ENCODE measurements around the gene CDADC1. TPM values are rescaled to one million over a fixed set of nuclear protein-coding genes. Genes with fewer than 3 reads are reported as not detected.

CDADC1 gene
- total and polyA plus RNA-seq, 7 experiments from 2014 or later: 9.2 to 21.3 (median 12.8) TPM

GRCh38 chr13:49213997-49214916, 33.5 kb upstream of the CDADC1 start:
- POLR2A ChIA-PET: interaction anchor here (0.7 to 2.5 kb wide), 2 partner anchors 9 to 238 kb away, joined by 4 to 8 read pairs; partner anchors contain the start of gene FNDC3A

GRCh38 chr13:49214917-49215376, 32.8 kb upstream of the CDADC1 start:
- peaks cover 16 to 27% (median 19%) of the 10 kb centered on the region in 7 donors for H3K4me1 Mint-ChIP-seq
- intact Hi-C loops (cut with micrococcal nuclease): loop anchor here in 1 of 2 donors (1.0 to 2.0 kb wide), 2 partner anchors 32 to 66 kb away; partner anchors contain the start of gene CDADC1
- Histone ChIP-seq H3K27ac (ENCODE audit: low read depth, low read length) (no peak overlapping the region), H3K9me3 (ENCODE audit: control insufficient read depth in 2 of 3, low read length in 3 of 3) (no peaks in the 10 kb centered on the region), H3K4me1 (ENCODE audit: control insufficient read depth in 2 of 2, insufficient read depth in 2 of 2, low read length in 2 of 2) (peaks cover 6 to 8% of the 10 kb centered on the region in 2 donors), H3K36me3 (ENCODE audit: control insufficient read depth in 2 of 3, insufficient read depth in 3 of 3, low read length in 3 of 3) (no peaks in the 10 kb centered on the region), H3K4me3 (ENCODE audit: low read length) (no peak overlapping the region), H3K27me3 (ENCODE audit: control insufficient read depth in 2 of 2, insufficient read depth in 2 of 2, low read length in 2 of 2) (peaks cover 3 to 6% of the 10 kb centered on the region in 2 donors)
- peak; percentile 88 for ATAC-seq
- ChIA-PET POLR2A (interaction anchor here (0.7 to 2.5 kb wide), 2 partner anchors 9 to 239 kb away, joined by 4 to 8 read pairs; partner anchors contain the start of gene FNDC3A), CTCF (interaction anchor here (0.7 to 1.0 kb wide), 3 partner anchors 33 to 103 kb away, joined by 3 to 4 read pairs (median 3); no protein-coding TSS in a partner anchor)
- peaks cover 0 to 15% (median 2%) of the 10 kb centered on the region in 11 donors for H3K9me3 Mint-ChIP-seq
- H3K27ac Mint-ChIP-seq: peak overlapping the region in 6 of 9 donors; percentile 22 to 71 (median 57)
- DNase-seq: peak in 7 of 9 donors; percentile 28 to 54 (median 49)
- peak overlapping the region in 7 of 10 donors; percentile 5 to 62 (median 34) for H3K4me3 Mint-ChIP-seq
- peaks cover 30 to 35% (median 31%) of the 10 kb centered on the region in 5 donors for H3K27me3 Mint-ChIP-seq
- H3K36me3 Mint-ChIP-seq: peaks cover 10 to 16% (median 14%) of the 10 kb centered on the region in 5 donors

More at GRCh38 chr13:49213997-49214916, 33.5 kb upstream of the CDADC1 start:
- no peak for ATAC-seq
- Mint-ChIP-seq H3K27me3 (peaks cover 24 to 30% (median 25%) of the 10 kb centered on the region in 5 donors), H3K4me3 (peak overlapping the region in 4 of 10 donors; percentile 5 to 55 (median 30)), H3K4me1 (peaks cover 15 to 21% (median 16%) of the 10 kb centered on the region in 7 donors), H3K36me3 (peaks cover 10 to 20% (median 15%) of the 10 kb centered on the region in 5 donors), H3K9me3 (peaks cover 0 to 15% (median 2%) of the 10 kb centered on the region in 11 donors), H3K27ac (peak overlapping the region in 5 of 9 donors; percentile 22 to 71 (median 61))
- peaks cover 4 to 8% of the 10 kb centered on the region in 2 donors for H3K4me1 ChIP-seq (ENCODE audit: control insufficient read depth in 2 of 2, insufficient read depth in 2 of 2, low read length in 2 of 2)
- CTCF ChIA-PET: interaction anchor here (0.5 to 1.0 kb wide), 5 partner anchors 34 to 121 kb away, joined by 3 to 4 read pairs (median 3); no protein-coding TSS in a partner anchor
- no peak overlapping the region for H3K27ac ChIP-seq (ENCODE audit: low read depth, low read length)
- DNase-seq: no peak
- H3K27me3 ChIP-seq (ENCODE audit: control insufficient read depth in 2 of 2, insufficient read depth in 2 of 2, low read length in 2 of 2): no peaks in the 10 kb centered on the region
- H3K9me3 ChIP-seq (ENCODE audit: control insufficient read depth in 2 of 3, low read length in 3 of 3): no peaks in the 10 kb centered on the region
- no peaks in the 10 kb centered on the region for H3K36me3 ChIP-seq (ENCODE audit: control insufficient read depth in 2 of 3, insufficient read depth in 3 of 3, low read length in 3 of 3)
- intact Hi-C loops (cut with micrococcal nuclease): loop anchor here in 1 of 2 donors (2.0 kb wide), 1 partner anchor 33 kb away; the partner anchor contains the start of gene CDADC1
- H3K4me3 ChIP-seq (ENCODE audit: low read length): no peak overlapping the region

GRCh38 chr13:49216334-49216733, 31.4 kb upstream of the CDADC1 start:
- peaks cover 3 to 7% of the 10 kb centered on the region in 2 donors for H3K27me3 ChIP-seq (ENCODE audit: control insufficient read depth in 2 of 2, insufficient read depth in 2 of 2, low read length in 2 of 2)
- Mint-ChIP-seq H3K27ac (no peak overlapping the region), H3K9me3 (peaks cover 0 to 15% (median 2%) of the 10 kb centered on the region in 11 donors), H3K4me3 (no peak overlapping the region), H3K27me3 (peaks cover 33 to 38% (median 36%) of the 10 kb centered on the region in 5 donors), H3K36me3 (peaks cover 10 to 16% (median 11%) of the 10 kb centered on the region in 5 donors), H3K4me1 (peaks cover 20 to 29% (median 20%) of the 10 kb centered on the region in 7 donors)
- H3K4me1 ChIP-seq (ENCODE audit: control insufficient read depth in 2 of 2, insufficient read depth in 2 of 2, low read length in 2 of 2): peaks cover 6 to 8% of the 10 kb centered on the region in 2 donors
- no peak for DNase-seq
- intact Hi-C loops (cut with micrococcal nuclease): no loop called here
- ChIA-PET POLR2A (interaction anchor here (0.6 to 2.5 kb wide), 2 partner anchors 240 to 623 kb away, joined by 4 to 8 read pairs; partner anchors contain the start of gene FNDC3A), CTCF (interaction anchor here (1.1 kb wide), 1 partner anchor 23 kb away, joined by 3 read pairs; no protein-coding TSS in a partner anchor)
- no peaks in the 10 kb centered on the region for H3K36me3 ChIP-seq (ENCODE audit: control insufficient read depth in 2 of 3, insufficient read depth in 3 of 3, low read length in 3 of 3)
- no peak for ATAC-seq
- H3K27ac ChIP-seq (ENCODE audit: low read depth, low read length): no peak overlapping the region
- H3K4me3 ChIP-seq (ENCODE audit: low read length): no peak overlapping the region
- H3K9me3 ChIP-seq (ENCODE audit: control insufficient read depth in 2 of 3, low read length in 3 of 3): no peaks in the 10 kb centered on the region

- no peak for ATAC-seq
- Mint-ChIP-seq H3K27me3 (peaks cover 48 to 55% (median 53%) of the 10 kb centered on the region in 5 donors), H3K27ac (peak overlapping the region in 1 of 9 donors; percentile 2), H3K36me3 (peaks cover 6 to 16% (median 10%) of the 10 kb centered on the region in 5 donors), H3K9me3 (peaks cover 0 to 15% (median 2%) of the 10 kb centered on the region in 11 donors), H3K4me3 (peak overlapping the region in 8 of 10 donors; percentile 4 to 80 (median 39)), H3K4me1 (peaks cover 20 to 36% (median 24%) of the 10 kb centered on the region in 7 donors)
- intact Hi-C loops (cut with micrococcal nuclease): no loop called here
- Histone ChIP-seq H3K27me3 (ENCODE audit: control insufficient read depth in 2 of 2, insufficient read depth in 2 of 2, low read length in 2 of 2) (peaks cover 3 to 12% of the 10 kb centered on the region in 2 donors), H3K4me3 (ENCODE audit: low read length) (no peak overlapping the region), H3K36me3 (ENCODE audit: control insufficient read depth in 2 of 3, insufficient read depth in 3 of 3, low read length in 3 of 3) (no peaks in the 10 kb centered on the region), H3K4me1 (ENCODE audit: control insufficient read depth in 2 of 2, insufficient read depth in 2 of 2, low read length in 2 of 2) (peaks cover 6 to 8% of the 10 kb centered on the region in 2 donors), H3K9me3 (ENCODE audit: control insufficient read depth in 2 of 3, low read length in 3 of 3) (no peaks in the 10 kb centered on the region), H3K27ac (ENCODE audit: low read depth, low read length) (no peak overlapping the region)
- POLR2A ChIA-PET: interaction anchor here (0.7 kb wide), 1 partner anchor 657 kb away, joined by 3 read pairs; no protein-coding TSS in a partner anchor
- CTCF ChIA-PET: no interaction called here
- no peak for DNase-seq
Observed at GRCh38 chr13:49217962-49218492, 29.7 kb upstream of the CDADC1 start.

GRCh38 chr13:49218493-49219051, 29.2 kb upstream of the CDADC1 start:
- H3K4me1 Mint-ChIP-seq: peaks cover 20 to 36% (median 24%) of the 10 kb centered on the region in 7 donors
- Histone ChIP-seq H3K27ac (ENCODE audit: low read depth, low read length) (no peak overlapping the region), H3K27me3 (ENCODE audit: control insufficient read depth in 2 of 2, insufficient read depth in 2 of 2, low read length in 2 of 2) (peaks cover 3 to 12% of the 10 kb centered on the region in 2 donors), H3K36me3 (ENCODE audit: control insufficient read depth in 2 of 3, insufficient read depth in 3 of 3, low read length in 3 of 3) (no peaks in the 10 kb centered on the region), H3K9me3 (ENCODE audit: control insufficient read depth in 2 of 3, low read length in 3 of 3) (no peaks in the 10 kb centered on the region), H3K4me3 (ENCODE audit: low read length) (no peak overlapping the region), H3K4me1 (ENCODE audit: control insufficient read depth in 2 of 2, insufficient read depth in 2 of 2, low read length in 2 of 2) (peaks cover 6 to 8% of the 10 kb centered on the region in 2 donors)
- no peak for DNase-seq
- peaks cover 6 to 16% (median 10%) of the 10 kb centered on the region in 5 donors for H3K36me3 Mint-ChIP-seq
- peak overlapping the region in 1 of 9 donors; percentile 2 for H3K27ac Mint-ChIP-seq
- intact Hi-C loops (cut with micrococcal nuclease): no loop called here
- no peak for ATAC-seq
- H3K9me3 Mint-ChIP-seq: peaks cover 0 to 15% (median 2%) of the 10 kb centered on the region in 11 donors
- POLR2A ChIA-PET: interaction anchor here (0.7 kb wide), 1 partner anchor 658 kb away, joined by 3 read pairs; no protein-coding TSS in a partner anchor
- CTCF ChIA-PET: no interaction called here
- H3K27me3 Mint-ChIP-seq: peaks cover 48 to 57% (median 53%) of the 10 kb centered on the region in 5 donors
- H3K4me3 Mint-ChIP-seq: peak overlapping the region in 8 of 10 donors; percentile 3 to 80 (median 44)

Measured in naive thymus-derived CD4-positive, alpha-beta T cell (primary cell).